ENCODE measurements around the gene PIANP. TPM values are rescaled to one million over a fixed set of nuclear protein-coding genes. Genes with fewer than 3 reads are reported as not detected.

Gene PIANP
- total RNA-seq, 2 experiments from 2014 or later, result 0.98 to 15.2 TPM

GRCh38 chr12:6735448-6736191, 35.0 kb upstream of the PIANP start:
- no peak overlapping the region for H2AFZ ChIP-seq (ENCODE audit: low read length)
- peak; percentile 39 for DNase-seq (ENCODE audit: low spot score)
- POLR2A ChIA-PET, result interaction anchor here (1.0 kb wide), 1 partner anchor 15 kb away, joined by 6 read pairs; no protein-coding TSS in a partner anchor
- H3K36me3 ChIP-seq (ENCODE audit: insufficient read depth, low read length), result peaks cover 15% of the 10 kb centered on the region
- no peaks in the 10 kb centered on the region for H4K20me1 ChIP-seq (ENCODE audit: insufficient read depth, low read length)
- no peak for TF ChIP-seq EZH2phosphoT487 (IDR thresholded peaks at IDR 0.05; ENCODE audit: borderline replicate concordance, low read depth, low read length)
- TF ChIP-seq CTCF (conservative IDR thresholded peaks at IDR 0.05; ENCODE audit: low read length), result peak; percentile 76
- no peak overlapping the region for H3K4me2 ChIP-seq (ENCODE audit: low read length)
- no peak overlapping the region for H3K4me3 ChIP-seq (ENCODE audit: low read depth, low read length, poor library complexity, severe bottlenecking)
- intact Hi-C loops (cut with micrococcal nuclease; ENCODE audit: unreplicated experiment), result loop anchor here (1.0 kb wide), 1 partner anchor 44 kb away; no protein-coding TSS in a partner anchor
- H3K9me2 ChIP-seq (ENCODE audit: insufficient read depth, low read length), result no peaks in the 10 kb centered on the region
- H3K9me3 ChIP-seq (ENCODE audit: low read length), result no peaks in the 10 kb centered on the region
- peaks cover under 1% of the 10 kb centered on the region for H3K4me1 ChIP-seq (ENCODE audit: insufficient read depth, low read length, poor library complexity, severe bottlenecking)
- no TSS peak for BruUV-seq (replicated peaks)
- no peak overlapping the region for H3K27ac ChIP-seq (ENCODE audit: low read depth, low read length, poor library complexity, severe bottlenecking)
- H3K79me2 ChIP-seq (ENCODE audit: insufficient read depth, low read depth, low read length), result no peaks in the 10 kb centered on the region
- CTCF ChIA-PET (ENCODE audit: unreplicated experiment), result no interaction called here

GRCh38 chr12:6734506-6735387, 34.1 kb upstream of the PIANP start:
- intact Hi-C loops (cut with micrococcal nuclease; ENCODE audit: unreplicated experiment), result loop anchor here (1.0 kb wide), 1 partner anchor 45 kb away; no protein-coding TSS in a partner anchor
- no peaks in the 10 kb centered on the region for H3K9me3 ChIP-seq (ENCODE audit: low read length)

More at GRCh38 chr12:6734506-6735387, 34.1 kb upstream of the PIANP start:
- H3K4me3 ChIP-seq (ENCODE audit: low read depth, low read length, poor library complexity, severe bottlenecking), result no peak overlapping the region
- CTCF ChIA-PET (ENCODE audit: unreplicated experiment), result no interaction called here
- no TSS peak for BruUV-seq (replicated peaks)
- H3K36me3 ChIP-seq (ENCODE audit: insufficient read depth, low read length), result peaks cover 23% of the 10 kb centered on the region
- no peaks in the 10 kb centered on the region for H3K79me2 ChIP-seq (ENCODE audit: insufficient read depth, low read depth, low read length)
- H4K20me1 ChIP-seq (ENCODE audit: insufficient read depth, low read length), result no peaks in the 10 kb centered on the region
- H3K9me2 ChIP-seq (ENCODE audit: insufficient read depth, low read length), result no peaks in the 10 kb centered on the region
- DNase-seq (ENCODE audit: low spot score), result no peak
- H2AFZ ChIP-seq (ENCODE audit: low read length), result no peak overlapping the region
- H3K4me2 ChIP-seq (ENCODE audit: low read length), result no peak overlapping the region
- POLR2A ChIA-PET, result interaction anchor here (0.6 to 1.0 kb wide), 2 partner anchors 9 to 14 kb away, joined by 3 to 6 read pairs; no protein-coding TSS in a partner anchor
- H3K27ac ChIP-seq (ENCODE audit: low read depth, low read length, poor library complexity, severe bottlenecking), result no peak overlapping the region
- no peak for TF ChIP-seq CTCF (conservative IDR thresholded peaks at IDR 0.05; ENCODE audit: low read length)
- TF ChIP-seq EZH2phosphoT487 (IDR thresholded peaks at IDR 0.05; ENCODE audit: borderline replicate concordance, low read depth, low read length), result no peak
- H3K4me1 ChIP-seq (ENCODE audit: insufficient read depth, low read length, poor library complexity, severe bottlenecking), result peaks cover 9% of the 10 kb centered on the region

All from OCI-LY7 (cell line).